HG02884 (cell line): Measurements from ENCODE around the gene CNST.
"Not testable (repeated sequence)": the region's sequence is repeated elsewhere in the genome, so short reads cannot be mapped to it uniquely, and the experiment has no call there.

Experiments
- ATAC-seq: cut with Tn5 transposase; IDR thresholded peaks from one replicate; pipeline ENCODE4 v1.9.1; 2021; ENCODE audit warnings: mild to moderate bottlenecking, moderate library complexity; ENCODE audit not compliant: unreplicated experiment

The CNST gene

DNA sequence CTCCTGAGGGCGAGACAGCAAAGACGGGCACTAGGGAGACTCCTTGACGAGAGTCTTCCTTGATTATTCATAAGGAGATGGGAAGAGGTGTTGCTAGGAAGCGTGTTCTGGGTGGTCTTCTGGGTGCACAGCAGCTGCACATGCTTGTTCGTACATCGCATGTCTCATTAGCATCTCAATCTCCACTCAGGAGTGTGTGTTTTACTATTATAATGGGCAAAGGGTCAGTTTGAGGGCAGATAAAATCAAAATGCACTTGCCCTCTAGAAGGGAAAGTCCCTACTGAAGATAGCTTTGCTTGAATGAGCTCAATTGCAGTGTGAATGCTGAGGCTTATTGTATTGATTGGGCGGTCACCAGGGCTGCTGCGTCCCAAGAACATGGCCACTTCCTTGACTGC, 107.8 kb downstream of the CNST start:
- ATAC-seq = no peak

DNA sequence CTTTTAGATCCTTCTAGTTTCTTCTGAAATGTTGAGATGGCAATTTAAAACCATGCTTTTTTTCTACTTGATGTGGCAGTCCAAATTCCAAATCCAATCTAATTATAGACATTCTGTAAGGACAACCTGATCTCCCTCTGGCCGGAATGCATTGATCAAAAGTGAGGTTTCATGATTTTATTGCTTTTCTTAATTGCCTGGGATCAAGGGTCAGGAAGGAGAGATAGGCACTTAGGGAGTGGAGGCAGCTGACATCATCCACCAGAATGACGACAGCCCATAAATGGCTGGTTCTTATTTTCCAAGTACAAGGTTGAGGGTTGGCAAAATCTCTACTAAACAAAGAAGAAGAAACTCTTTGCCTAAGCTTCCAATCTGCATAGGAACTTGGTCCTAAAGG, 111.6 kb downstream of the CNST start:
- ATAC-seq = no peak

DNA sequence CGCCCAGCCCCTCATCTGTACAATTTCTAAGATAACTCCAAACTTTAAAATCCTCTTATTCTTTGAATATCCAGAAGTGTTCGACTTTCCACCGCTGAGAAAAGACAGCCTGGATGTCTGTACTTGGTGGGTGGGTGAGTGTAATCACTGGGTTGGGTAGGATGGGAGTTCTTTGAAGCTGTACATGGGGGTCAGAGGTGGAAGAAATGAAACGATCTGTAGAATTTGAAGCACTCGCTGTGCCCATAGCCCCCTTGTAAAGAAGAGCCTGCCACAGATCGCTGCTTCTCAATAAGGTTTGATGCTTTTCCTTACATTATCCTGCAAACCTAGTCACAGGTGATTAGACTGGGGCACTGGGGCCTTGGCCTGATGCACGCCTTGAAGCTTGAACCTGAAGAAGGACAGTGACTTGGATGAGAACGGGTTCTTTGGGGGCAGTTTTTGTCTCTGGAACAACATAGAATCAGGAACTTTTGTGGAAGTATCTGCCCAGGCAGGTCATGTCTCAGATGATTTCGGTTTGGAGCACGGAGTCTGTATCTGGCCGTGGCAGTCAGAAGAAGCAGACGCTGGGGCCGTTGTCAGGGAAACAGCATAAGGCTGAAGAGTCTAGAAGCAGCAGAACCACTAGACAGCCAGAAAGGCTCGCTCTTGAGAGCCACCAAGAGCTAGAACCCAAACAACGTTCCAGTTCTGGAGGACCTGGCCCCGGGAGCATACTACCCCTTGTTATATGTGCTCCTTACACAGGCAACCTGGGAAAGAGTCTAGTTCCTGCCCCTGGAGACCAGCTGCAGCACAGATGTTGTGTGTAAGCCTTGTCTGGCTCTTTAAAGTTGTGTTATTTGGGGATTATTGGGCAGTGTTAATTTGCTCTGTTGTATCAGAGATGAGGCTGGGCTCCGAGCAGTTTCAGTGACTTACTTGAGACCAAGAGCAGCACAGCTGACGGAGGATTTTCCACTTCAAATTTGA, 112.8 kb downstream of the CNST start:
- no peak for ATAC-seq

DNA sequence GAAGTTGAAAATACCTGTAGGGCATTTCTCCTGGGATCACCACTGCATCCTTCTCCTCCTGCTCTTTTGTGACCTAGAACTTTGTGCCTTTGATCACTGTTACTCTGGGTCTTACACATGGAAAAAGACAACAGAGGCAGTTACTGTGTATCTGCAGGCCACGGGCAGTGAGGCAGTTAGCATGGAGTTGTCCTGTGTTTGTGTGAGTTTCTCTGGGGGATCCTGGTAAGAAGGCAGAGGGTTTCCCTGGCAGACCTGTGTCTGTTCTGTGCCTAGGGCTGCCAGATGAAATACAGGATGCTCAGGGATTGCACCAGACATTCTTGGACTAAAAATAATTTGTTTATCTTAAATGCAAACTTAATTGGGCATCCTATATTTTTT, 113.5 kb downstream of the CNST start:
- no peak for ATAC-seq

DNA sequence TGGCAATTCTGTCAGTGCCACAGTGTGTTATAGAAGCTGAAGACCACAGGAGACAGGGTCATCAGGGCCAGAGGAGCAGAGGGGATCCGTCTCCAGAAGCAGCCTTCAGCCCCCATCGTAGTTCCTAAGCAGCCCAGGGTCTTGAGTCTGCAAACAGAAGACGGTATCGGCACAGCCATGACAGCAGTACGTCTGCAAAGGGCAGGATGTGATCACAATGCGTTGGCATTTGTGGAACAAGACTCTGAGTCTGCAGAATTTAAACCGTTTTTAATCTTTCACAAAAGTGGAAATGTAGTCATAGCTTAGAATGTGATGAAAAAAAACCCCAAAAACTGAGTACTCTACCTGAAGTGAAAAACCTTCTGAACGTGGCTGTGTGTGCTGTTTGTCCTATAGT, 113.9 kb downstream of the CNST start:
- no peak for ATAC-seq

DNA sequence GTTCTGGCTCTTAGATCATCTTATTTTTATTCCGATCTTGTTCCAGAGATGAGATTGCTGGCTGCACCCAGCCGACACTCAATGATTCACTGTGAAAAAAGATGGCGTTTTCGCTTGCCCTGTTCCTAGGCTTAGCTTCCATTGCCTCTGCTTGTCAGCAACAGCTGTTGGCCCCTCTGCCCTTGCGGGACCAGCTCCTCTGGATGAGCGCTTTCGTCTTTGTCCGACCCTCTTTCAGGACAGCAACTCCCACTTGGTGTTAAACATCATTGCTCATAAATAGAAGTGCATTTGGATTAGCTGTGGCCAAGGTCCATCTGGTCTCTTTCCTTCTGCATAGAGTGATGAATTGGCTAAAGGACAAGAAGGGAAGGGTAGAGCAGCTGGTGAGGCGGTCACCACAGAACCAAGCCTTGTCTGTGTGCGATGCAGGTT, 114.5 kb downstream of the CNST start:
- no peak for ATAC-seq

DNA sequence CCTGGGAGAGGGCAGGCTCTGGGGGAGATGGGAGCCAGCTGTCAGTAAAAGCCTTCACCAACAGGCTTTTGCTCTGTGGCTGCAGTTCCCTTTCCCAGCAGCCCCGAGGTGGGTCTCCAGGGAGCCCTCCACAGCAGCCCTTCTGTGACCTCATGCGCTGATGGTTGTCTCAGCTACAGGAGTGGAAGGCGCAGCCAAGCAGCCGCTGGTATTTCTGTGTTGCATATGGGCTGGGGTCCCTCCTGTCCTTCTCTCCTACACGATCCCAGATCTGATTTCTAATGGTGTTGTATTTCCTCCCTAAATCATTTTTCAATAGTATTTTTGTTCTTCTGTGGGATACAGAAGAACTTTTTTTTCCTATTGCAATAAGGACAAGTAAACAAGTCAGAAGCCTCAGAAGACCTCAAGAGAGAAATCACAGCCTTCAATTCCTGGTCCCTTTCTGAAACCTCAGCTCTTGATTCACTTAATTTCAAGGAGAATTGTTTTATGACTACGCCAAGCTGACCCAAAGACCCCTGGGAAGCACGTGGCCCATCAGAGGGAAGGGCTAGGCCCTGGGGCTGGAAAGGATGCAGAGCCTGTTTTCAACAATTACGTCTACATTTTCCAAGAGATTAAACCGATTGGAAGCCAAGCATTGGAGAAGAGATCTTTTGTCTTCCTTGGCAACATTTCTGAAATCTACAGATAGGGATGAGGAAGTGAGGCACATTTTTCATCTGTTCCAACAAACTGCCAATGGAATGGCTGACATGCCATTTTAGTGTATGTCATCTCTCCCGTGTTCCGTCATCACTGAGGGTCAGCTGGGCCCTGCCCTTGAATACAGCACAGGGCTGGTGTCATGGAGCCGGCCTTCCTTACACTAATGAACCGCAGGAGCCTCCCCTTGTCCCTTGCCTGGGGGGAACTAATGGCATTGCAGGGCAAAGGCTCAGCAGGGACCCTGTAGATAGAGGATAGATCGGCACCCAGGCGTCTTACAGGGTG, 115.9 kb downstream of the CNST start:
- no peak for ATAC-seq

DNA sequence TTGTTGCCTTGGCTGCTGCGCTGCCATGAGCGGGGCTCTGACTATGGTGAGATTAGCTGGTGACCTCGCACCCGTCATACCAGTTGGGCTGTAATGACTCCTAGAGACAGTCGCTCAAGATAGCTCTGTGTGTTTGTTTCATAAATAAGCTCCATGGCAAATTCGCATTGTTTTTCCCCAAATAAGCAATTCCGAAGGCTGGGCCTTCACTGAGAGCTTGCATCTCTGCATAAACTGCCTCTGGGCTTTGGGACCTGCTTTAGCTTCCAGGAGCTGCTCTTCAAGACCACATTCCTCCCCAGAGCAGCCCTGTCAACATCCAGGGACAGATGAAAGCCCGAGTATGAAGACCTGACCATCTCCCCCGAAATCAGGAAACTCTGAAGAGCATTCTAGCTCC, 117.3 kb downstream of the CNST start:
- ATAC-seq = no peak

DNA sequence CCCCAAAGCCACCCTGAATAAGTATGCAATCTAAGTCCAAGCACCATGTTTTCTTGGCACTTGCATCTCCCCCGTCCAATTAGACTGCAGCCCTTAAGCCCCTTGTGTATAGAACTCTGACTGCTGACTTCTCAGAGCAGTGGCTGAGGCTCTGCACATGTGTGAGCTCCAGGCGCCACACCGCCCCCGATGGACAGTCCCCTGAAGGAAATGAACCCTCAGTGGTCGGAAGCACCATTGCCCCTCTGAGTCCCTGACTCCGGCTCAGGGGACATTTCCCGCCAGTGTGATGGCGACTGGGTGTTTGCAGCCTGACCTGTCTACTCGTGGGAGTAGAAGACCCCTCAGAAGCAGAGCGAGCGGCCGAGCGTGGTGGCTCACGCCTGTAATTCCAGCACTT, 120.7 kb downstream of the CNST start:
- no peak for ATAC-seq

DNA sequence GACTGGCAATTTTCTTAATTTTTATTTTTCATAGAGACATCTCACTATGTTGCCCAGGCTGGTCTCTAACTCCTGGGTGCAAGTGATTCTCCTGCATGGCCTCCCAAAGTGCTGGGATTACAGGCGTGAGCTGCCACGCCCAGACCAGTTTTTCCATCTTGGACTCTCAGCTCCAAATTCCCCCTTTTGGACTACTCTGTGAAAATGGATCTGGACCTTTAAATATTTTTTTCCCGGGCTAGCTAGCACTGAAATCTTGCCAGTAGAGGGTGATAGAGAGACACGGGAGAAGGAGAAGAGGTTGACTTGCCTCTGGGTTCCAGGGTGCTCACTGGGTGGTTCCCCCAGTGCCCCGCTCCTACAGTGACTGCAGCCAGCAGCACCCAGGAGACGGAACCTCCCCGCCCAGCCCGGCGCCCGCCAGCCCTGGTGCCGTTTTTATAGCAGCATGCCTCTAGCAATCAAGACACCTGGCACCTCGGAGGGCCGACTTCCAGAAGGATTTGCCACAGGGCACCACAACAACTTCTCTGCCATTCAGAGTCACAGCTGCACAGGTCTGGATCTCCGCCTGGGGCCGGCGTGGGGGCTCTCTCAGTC, 123.3 kb downstream of the CNST start:
- peak; percentile 89 for ATAC-seq

DNA sequence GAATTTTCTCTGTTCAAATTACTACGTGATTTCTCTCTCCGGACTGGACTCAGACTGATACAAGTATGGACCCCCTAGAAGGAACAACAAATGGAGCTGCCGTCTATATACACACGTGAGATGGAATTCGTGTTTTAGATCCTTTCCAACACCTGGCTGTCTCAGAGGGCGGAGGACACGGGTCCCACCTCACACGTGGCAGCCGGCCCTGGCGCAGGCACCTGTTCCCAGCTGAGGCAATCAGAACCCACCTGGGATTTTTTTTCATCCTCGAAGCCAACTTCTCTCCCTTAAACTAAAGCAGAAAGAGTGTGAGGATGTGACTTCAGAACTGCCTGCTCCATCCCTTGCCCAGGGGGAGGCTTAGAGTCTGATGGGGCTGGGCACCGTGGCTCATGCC, 123.8 kb downstream of the CNST start:
- ATAC-seq = no peak

DNA sequence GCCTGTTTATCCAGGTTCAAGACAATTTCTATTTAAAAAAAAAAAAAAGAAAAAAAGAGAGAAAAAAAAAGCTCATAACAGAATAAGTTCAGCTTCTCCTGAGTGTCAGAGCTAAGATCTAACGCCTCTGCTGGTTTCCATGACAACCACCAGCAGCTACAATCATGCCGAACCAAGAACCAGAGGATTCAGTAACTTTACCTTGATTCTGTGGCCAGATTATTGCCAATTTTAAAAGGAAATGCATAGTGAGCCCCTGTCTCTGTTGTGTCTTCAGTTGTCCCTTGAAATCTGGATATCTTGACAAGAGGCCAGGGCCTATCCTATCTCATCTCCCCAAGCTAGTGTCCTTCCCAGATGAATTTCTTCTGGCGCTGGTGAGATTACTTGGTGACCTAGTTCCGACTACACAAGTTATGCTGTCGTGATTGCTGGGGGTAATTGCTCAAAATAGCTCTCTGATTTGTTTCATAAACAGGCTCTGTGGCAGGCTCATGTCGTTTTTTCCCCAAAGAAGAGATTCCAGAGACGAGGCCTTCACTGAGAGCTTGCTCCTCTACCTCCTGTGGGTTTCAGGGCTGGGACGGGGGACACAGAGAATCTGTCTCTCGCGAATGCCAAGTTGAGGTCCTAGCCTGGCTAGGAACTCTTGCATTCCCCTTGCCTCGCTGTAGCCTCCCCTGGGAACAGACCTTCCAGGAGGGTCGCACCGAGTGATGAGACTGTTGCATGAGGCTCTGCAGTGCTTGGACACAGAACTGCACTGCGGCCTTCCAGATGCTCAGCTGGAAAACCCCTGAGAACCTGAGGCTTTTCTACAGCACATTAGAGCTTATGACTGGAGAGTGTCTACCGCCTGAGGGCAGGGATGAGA, 125.6 kb downstream of the CNST start:
- no peak for ATAC-seq

DNA sequence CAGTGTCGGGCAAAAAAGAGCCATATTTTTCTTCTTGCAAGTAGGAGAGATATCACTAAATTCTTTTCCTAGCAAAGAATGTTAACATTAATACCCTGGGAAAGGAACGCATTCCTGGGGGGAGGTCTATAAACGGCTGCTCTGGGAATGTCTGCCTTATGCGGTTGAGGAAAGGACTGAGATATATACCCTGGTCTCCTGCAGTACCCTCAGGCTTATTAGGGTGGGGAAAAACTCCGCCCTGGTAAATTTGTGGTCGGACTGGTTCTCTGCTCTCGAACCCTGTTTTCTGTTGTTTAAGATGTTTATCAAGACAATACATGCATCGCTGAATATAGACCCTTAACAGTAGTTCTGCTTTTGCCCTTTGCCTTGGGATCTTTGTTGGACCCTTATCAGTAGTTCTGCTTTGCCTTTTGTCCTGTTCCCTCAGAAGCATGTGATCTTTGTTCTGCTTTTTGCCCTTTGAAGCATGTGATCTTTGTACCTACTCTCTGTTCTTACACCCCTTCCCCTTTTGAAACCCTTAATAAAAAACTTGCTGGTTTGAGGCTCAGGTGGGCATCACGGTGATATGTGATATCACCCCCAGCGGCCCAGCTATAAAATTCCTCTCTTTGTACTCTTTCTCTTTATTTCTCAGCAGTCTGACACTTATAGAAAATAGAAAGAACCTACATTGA, 128.1 kb downstream of the CNST start:
- ATAC-seq = not testable (repeated sequence)

DNA sequence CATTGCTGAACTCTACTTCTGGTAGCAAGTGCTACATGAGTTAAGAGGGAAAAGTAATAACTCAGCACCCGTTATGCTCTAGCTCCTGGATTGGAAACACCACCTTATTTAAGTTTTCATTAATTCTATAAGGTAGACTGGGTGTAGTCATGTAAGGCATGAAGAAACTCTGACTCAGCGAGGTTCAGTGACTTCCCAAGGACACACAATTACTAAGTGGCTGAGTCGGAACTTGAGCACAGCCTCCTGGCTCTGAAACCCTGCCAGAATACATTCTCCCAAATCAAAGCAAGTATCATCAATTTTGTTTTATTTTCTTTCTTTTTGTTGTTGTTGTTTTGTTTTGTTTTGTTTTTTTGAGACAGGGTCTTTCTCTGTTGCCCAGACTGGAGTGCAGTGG, 128.9 kb downstream of the CNST start:
- ATAC-seq = no peak

DNA sequence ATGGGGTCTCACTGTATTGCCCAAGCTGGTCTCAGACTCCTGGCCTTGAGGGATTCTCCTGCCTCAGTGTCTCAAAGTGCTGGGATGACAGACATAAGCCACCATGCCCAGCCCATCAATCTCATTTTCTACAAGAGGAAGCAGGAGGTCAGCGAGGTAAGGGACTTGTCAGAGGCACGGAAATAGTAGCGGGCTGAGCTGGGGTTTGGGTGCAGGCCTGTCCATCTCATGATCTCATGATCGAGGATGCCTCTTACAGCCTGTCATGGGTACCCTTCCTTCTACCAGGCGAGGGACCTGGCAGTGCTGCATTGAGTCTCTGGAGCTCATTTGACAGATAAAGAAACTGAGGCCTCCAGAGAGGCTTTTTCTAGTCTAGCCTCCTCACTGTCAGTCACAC, 129.4 kb downstream of the CNST start:
- ATAC-seq = no peak

DNA sequence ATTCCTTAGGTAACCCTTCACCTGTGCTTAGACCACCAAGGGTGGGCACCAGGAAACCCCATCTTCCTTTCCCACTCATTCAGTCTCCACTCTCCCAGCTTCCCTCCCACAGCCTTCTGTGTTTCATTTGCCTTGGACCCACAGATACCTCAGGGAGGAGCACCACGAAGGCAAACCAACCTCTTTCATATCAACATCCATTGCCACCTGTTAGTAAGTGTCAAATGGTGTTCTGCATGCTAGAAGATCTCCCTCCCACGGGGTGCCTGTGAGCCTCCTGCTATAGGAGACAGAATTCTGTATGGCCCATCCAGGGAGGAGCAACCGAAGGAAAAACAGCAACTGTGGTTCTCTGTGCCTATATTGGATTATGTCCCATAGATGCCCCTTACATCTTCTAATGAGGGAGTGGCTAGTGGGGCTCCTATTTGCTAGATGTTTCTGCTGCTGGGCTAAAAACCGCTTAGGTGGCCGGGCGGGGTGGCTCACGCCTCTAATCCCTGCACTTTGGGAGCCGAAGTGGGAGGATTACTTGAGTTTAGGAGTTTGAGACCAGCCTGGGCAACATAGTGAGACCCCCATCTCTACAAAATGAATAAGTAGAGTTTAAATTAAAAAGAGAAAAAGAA, 132.3 kb downstream of the CNST start:
- ATAC-seq = no peak

DNA sequence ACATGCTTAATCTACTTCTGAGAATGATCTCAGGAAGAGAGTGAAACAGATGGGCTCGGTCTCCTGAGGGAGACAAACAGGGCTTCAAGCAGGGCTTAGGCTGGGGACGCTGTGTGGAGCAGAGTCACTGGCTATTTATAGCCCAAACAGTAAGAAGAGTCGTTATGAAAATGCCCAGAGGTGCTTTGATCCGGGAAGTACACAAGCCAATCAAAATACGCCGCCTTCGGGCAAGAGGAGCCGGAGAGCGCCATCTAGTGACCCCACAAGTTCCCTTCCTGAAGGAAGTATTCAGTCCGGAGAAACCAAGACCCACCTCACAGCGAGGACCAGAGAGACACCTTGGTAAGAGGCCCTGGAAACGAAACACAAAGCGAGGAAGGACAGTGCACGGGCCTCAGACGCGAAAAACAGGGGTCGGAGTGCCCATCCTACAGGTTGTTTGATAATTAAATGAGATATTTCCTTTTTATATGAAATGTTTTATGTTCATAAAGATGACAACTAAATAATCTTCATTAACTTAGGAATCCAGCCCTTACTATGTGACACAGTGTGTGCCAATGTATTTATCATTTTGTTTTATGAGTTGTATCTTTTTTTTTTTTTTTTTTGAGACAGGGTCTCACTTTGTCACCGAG, 133.0 kb downstream of the CNST start:
- ATAC-seq = peak; percentile 94

DNA sequence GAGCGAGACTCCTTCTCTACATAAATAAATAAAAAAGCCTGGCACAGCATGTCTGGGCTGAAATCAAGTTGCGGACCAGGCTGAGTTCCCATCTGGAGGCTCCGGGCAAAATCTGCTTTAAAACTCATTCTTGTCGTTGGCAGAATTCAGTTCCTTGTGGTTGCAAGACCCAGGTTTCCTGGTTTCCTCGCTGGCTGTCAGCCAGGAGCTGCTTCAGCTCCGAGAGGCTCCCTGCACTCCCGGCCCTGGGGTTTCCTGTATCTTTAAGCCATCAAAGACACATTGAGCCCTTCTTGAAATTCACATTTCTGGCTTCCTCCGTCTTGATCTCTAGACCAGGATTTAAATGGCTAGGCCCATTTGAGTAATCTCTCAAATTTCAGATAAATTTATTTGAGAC, 137.3 kb downstream of the CNST start:
- ATAC-seq = no peak

DNA sequence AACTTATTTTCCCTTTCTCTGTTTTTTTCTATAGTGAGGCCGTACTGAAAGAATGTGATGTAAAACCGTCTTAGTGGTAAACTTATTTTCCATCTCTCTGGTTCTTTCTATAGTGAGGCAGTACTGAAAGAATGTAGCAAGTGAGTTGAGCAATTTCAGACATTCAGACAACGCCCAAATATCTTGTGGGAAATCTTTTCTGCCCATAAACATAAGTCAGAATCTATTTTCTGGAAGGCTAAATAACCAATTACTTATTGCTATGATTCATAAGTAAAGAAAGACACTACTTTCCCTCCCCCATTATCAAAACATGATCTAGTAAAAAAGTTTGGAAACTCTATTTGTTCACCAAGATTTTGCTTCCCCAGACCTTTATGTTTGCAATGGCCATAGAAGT, 139.1 kb downstream of the CNST start:
- ATAC-seq = no peak
